T-helper 1 cell treated with Interleukin-12 subunit alpha and Interleukin-12 subunit beta and Interleukin-4 antibody, amounts not matched to agents 30 ng/mL and 1 ng/mL, for 36 hours (primary cell): Measurements from ENCODE around the gene NBEAL1. TPM values are rescaled to one million over a fixed set of nuclear protein-coding genes. Genes with fewer than 3 reads are reported as not detected.
"Not testable (repeated sequence)": the region's sequence is repeated elsewhere in the genome, so short reads cannot be mapped to it uniquely, and the experiment has no call there.

Source experiments
- intact Hi-C: fragments of 100-400 bp; cut with micrococcal nuclease; formaldehyde crosslinking; loops from one replicate; pipeline ENCODE4 v1.15.1; 2024
- total RNA-seq: library from RNA; stranded (reverse); gene quantifications from 2 replicates; pipeline ENCODE4 v1.2.3, GENCODE V29; 2022

NBEAL1 gene
- total RNA-seq, 1 donor from 2014 or later: 16.7 TPM

GRCh38 chr2:203209538-203209937, 194.9 kb downstream of the NBEAL1 start:
- intact Hi-C loops: no loop called here

GRCh38 chr2:203225423-203226039, 210.9 kb downstream of the NBEAL1 start:
- intact Hi-C loops: loop anchor here (1.0 kb wide), 5 partner anchors 13 to 684 kb away; no protein-coding TSS in a partner anchor

- intact Hi-C loops: not testable (repeated sequence)
These were observed 215.0 kb downstream of the NBEAL1 start for GRCh38 chr2:203229674-203230073.

- intact Hi-C loops: loop anchor here (1.0 to 5.0 kb wide), 12 partner anchors 12 to 861 kb away; partner anchors contain the start of genes ABI2, BMPR2, CD28 and ICA1L
These were observed 222.9 kb downstream of the NBEAL1 start for GRCh38 chr2:203237346-203238238.

- intact Hi-C loops: loop anchor here (1.0 to 5.0 kb wide), 12 partner anchors 13 to 862 kb away; partner anchors contain the start of genes ABI2, BMPR2, CD28 and ICA1L
These were observed 223.6 kb downstream of the NBEAL1 start for GRCh38 chr2:203238292-203238703.

- intact Hi-C loops: loop anchor here (1.0 to 5.0 kb wide), 18 partner anchors 14 to 973 kb away; partner anchors contain the start of genes ABI2, BMPR2, CD28 and FAM117B
These were observed 224.2 kb downstream of the NBEAL1 start, which contains the start of gene CYP20A1 for GRCh38 chr2:203238704-203239526. TSS of gene CYP20A1 (plus strand) at chr2:203239018. CDS start at chr2:203239063, 45 bp downstream.

- intact Hi-C loops: loop anchor here (1.0 kb wide), 1 partner anchor 571 kb away; no protein-coding TSS in a partner anchor
These were observed 225.8 kb downstream of the NBEAL1 start for GRCh38 chr2:203240491-203240890.

GRCh38 chr2:203242518-203242917, 227.8 kb downstream of the NBEAL1 start:
- intact Hi-C loops: no loop called here

GRCh38 chr2:203246646-203247045, 232.0 kb downstream of the NBEAL1 start:
- intact Hi-C loops: no loop called here

GRCh38 chr2:203252818-203253217, 238.1 kb downstream of the NBEAL1 start:
- intact Hi-C loops: no loop called here

GRCh38 chr2:203253422-203254095, 238.9 kb downstream of the NBEAL1 start:
- intact Hi-C loops: not testable (repeated sequence)

- intact Hi-C loops: no loop called here
These were observed 246.9 kb downstream of the NBEAL1 start for GRCh38 chr2:203261326-203262159.

Other genes starting within 250 kb of the NBEAL1 start
- gene ICA1L, start 143.1 kb upstream of the NBEAL1 start, total RNA-seq: 3.6 and 4.3 TPM in 2 replicates
- 69.0 and 77.5 TPM in 2 replicates for gene WDR12, start 103.2 kb upstream of the NBEAL1 start, total RNA-seq
- gene CARF, start 102.6 kb upstream of the NBEAL1 start, total RNA-seq: 5.8 and 7.1 TPM in 2 replicates
- 25.0 and 26.5 TPM in 2 replicates for gene CYP20A1, start 224.1 kb downstream of the NBEAL1 start, total RNA-seq